Neural cell (in vitro differentiated cells): ENCODE results near the gene TOP3A. TPM values are rescaled to one million over a fixed set of nuclear protein-coding genes. Genes with fewer than 3 reads are reported as not detected.
A peak's percentile ranks its signal among the peaks of the same experiment; 100 is the strongest.

Experiments used
- H2AFZ ChIP-seq: fragments of 200-600, 300-800 bp; sonication (generic), shearing (Covaris generic); 2 replicates; pipeline ENCODE4 v1.6.0; 2014; ENCODE audit warnings: low read depth, mild to moderate bottlenecking, antibody characterized with exemption, low read length, moderate library complexity
- H3F3A ChIP-seq: fragments of 200-600 bp; shearing (Covaris generic); 2 replicates; pipeline ENCODE4 v1.6.1; 2016; ENCODE audit warnings: mild to moderate bottlenecking, moderate library complexity, mixed read lengths, antibody characterized with exemption, low read length; ENCODE audit not compliant: insufficient read depth, poor library complexity, severe bottlenecking
- H3K27ac ChIP-seq: fragments of 200-600, 300-800 bp; sonication (generic), shearing (Covaris generic); 2 replicates; pipeline ENCODE4 v1.5.1; 2014; ENCODE audit warnings: mild to moderate bottlenecking, low read length, moderate library complexity
- H3K27me3 ChIP-seq: fragments of 300-800, 200-600 bp; sonication (generic), shearing (Covaris generic); 2 replicates; pipeline ENCODE4 v1.6.0; 2014; ENCODE audit warnings: mild to moderate bottlenecking, low read depth, low read length, moderate library complexity; ENCODE audit not compliant: insufficient read depth
- H3K36me3 ChIP-seq: fragments of 300-800, 200-600 bp; sonication (generic), shearing (Covaris generic); 2 replicates; pipeline ENCODE4 v1.5.1; 2014; ENCODE audit warnings: mild to moderate bottlenecking, antibody characterized with exemption, low read length, moderate library complexity; ENCODE audit not compliant: insufficient read depth
- H3K4me2 ChIP-seq: fragments of 300-800, 200-600 bp; sonication (generic), shearing (Covaris generic); 2 replicates; pipeline ENCODE4 v1.6.0; 2014; ENCODE audit warnings: mild to moderate bottlenecking, low read length
- H3K4me3 ChIP-seq: fragments of 300-800, 200-600 bp; sonication (generic), shearing (Covaris generic); 2 replicates; pipeline ENCODE4 v1.5.1; 2014; ENCODE audit warnings: mild to moderate bottlenecking, low read length, moderate library complexity
- H3K79me2 ChIP-seq: fragments of 200-600 bp; shearing (Covaris generic); replicated peaks from 2 replicates; pipeline ENCODE4 v1.6.0; 2014; ENCODE audit warnings: mild to moderate bottlenecking, low read length, moderate library complexity; ENCODE audit not compliant: insufficient read depth
- H3K9ac ChIP-seq: fragments of 300-800, 200-600 bp; sonication (generic), shearing (Covaris generic); 2 replicates; pipeline ENCODE4 v1.6.1; 2016; ENCODE audit warnings: mild to moderate bottlenecking, low read length, mixed read lengths
- H3K9me2 ChIP-seq: fragments of 200-600 bp; shearing (Covaris generic); 2 replicates; pipeline ENCODE4 v1.6.1; 2016; ENCODE audit warnings: mild to moderate bottlenecking, low read length, mixed read lengths; ENCODE audit not compliant: insufficient read depth
- H3K9me3 ChIP-seq: fragments of 200-600, 300-800 bp; sonication (generic), shearing (Covaris generic); 2 replicates; pipeline ENCODE4 v1.6.1; 2016; ENCODE audit warnings: mild to moderate bottlenecking, mixed run types, low read length, moderate library complexity, mixed read lengths
- H4K20me1 ChIP-seq: fragments of 200-600 bp; shearing (Covaris generic); 2 replicates; pipeline ENCODE4 v1.6.1; 2016; ENCODE audit warnings: mild to moderate bottlenecking, mixed run types; ENCODE audit not compliant: insufficient read depth
- EP300 ChIP-seq: fragments of 450-650 bp; conservative IDR thresholded peaks from 2 replicates; pipeline ENCODE4 v1.6.1; 2014; ENCODE audit warnings: antibody characterized with exemption, mild to moderate bottlenecking, moderate library complexity; ENCODE audit not compliant: poor library complexity, severe bottlenecking
- EZH2 ChIP-seq: fragments of 200-600, 300-800 bp; shearing (Covaris generic), sonication (generic); IDR thresholded peaks from 2 replicates; pipeline ENCODE4 v1.6.1; 2014; ENCODE audit warnings: antibody characterized with exemption, low read length, borderline replicate concordance, mild to moderate bottlenecking; ENCODE audit not compliant: insufficient read depth, poor library complexity, severe bottlenecking
- MXI1 ChIP-seq: fragments of 450-650 bp; conservative IDR thresholded peaks from 2 replicates; pipeline ENCODE4 v1.6.1; 2014; ENCODE audit warnings: antibody characterized with exemption, mild to moderate bottlenecking; ENCODE audit not compliant: poor library complexity, severe bottlenecking
- POLR2AphosphoS5 ChIP-seq: IDR thresholded peaks from 2 replicates; pipeline ENCODE4 v1.6.1; 2012
- RAD21 ChIP-seq: fragments of 450-650 bp; conservative IDR thresholded peaks from 2 replicates; pipeline ENCODE4 v1.6.1; 2014; ENCODE audit warnings: antibody characterized with exemption, mild to moderate bottlenecking, moderate library complexity
- SMC3 ChIP-seq: fragments of 450-650 bp; conservative IDR thresholded peaks from 2 replicates; pipeline ENCODE4 v1.6.1; 2014; ENCODE audit warnings: antibody characterized with exemption, mild to moderate bottlenecking, moderate library complexity; ENCODE audit not compliant: poor library complexity
- TAF1 ChIP-seq: IDR thresholded peaks from 2 replicates; pipeline ENCODE4 v1.6.1; 2012; ENCODE audit warnings: low read depth
- polyA plus RNA-seq: library from polyadenylated mRNA; depleted of rRNA; stranded (reverse); fragments of >200 nt; gene quantifications from 2 replicates; pipeline ENCODE4 v1.2.3, GENCODE V29; 2014
- TF ChIP-seq, protein P1 (sequence below): fragments of 450-650 bp; IDR thresholded peaks from 2 replicates; pipeline ENCODE4 v1.5.1; 2014; ENCODE audit warnings: antibody characterized with exemption, mild to moderate bottlenecking, moderate library complexity; ENCODE audit not compliant: poor library complexity, severe bottlenecking
- TF ChIP-seq, protein P2 (sequence below): IDR thresholded peaks from 2 replicates; pipeline ENCODE4 v1.6.1; 2012; ENCODE audit warnings: borderline replicate concordance

Gene TOP3A
- polyA plus RNA-seq, 1 donor from 2014 or later, result 31.9 TPM

DNA sequence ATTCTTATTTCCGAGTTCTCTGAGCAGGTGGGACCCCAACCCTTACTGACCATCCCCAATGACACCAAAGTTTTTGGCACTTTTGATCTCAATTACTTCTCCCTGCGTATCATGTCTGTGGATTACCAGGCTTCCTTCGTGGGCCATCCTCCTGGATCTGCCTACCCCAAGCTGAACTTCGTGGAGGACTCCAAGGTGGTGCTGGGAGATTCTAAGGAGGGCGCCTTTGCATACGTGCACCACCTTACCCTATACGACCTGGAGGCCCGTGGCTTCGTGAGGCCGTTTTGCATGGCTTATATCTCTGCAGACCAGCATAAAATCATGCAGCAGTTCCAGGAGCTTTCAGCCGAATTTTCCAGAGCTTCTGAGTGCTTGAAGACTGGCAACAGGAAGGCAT lies 1.2 kb upstream of the TOP3A start:
- TF ChIP-seq, protein P1, sequence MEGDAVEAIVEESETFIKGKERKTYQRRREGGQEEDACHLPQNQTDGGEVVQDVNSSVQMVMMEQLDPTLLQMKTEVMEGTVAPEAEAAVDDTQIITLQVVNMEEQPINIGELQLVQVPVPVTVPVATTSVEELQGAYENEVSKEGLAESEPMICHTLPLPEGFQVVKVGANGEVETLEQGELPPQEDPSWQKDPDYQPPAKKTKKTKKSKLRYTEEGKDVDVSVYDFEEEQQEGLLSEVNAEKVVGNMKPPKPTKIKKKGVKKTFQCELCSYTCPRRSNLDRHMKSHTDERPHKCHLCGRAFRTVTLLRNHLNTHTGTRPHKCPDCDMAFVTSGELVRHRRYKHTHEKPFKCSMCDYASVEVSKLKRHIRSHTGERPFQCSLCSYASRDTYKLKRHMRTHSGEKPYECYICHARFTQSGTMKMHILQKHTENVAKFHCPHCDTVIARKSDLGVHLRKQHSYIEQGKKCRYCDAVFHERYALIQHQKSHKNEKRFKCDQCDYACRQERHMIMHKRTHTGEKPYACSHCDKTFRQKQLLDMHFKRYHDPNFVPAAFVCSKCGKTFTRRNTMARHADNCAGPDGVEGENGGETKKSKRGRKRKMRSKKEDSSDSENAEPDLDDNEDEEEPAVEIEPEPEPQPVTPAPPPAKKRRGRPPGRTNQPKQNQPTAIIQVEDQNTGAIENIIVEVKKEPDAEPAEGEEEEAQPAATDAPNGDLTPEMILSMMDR, result no peak
- TF ChIP-seq EP300 (no peak), TAF1 (no peak), POLR2AphosphoS5 (no peak), SMC3 (no peak), EZH2 (no peak), MXI1 (no peak), RAD21 (no peak)
- TF ChIP-seq, protein P2, sequence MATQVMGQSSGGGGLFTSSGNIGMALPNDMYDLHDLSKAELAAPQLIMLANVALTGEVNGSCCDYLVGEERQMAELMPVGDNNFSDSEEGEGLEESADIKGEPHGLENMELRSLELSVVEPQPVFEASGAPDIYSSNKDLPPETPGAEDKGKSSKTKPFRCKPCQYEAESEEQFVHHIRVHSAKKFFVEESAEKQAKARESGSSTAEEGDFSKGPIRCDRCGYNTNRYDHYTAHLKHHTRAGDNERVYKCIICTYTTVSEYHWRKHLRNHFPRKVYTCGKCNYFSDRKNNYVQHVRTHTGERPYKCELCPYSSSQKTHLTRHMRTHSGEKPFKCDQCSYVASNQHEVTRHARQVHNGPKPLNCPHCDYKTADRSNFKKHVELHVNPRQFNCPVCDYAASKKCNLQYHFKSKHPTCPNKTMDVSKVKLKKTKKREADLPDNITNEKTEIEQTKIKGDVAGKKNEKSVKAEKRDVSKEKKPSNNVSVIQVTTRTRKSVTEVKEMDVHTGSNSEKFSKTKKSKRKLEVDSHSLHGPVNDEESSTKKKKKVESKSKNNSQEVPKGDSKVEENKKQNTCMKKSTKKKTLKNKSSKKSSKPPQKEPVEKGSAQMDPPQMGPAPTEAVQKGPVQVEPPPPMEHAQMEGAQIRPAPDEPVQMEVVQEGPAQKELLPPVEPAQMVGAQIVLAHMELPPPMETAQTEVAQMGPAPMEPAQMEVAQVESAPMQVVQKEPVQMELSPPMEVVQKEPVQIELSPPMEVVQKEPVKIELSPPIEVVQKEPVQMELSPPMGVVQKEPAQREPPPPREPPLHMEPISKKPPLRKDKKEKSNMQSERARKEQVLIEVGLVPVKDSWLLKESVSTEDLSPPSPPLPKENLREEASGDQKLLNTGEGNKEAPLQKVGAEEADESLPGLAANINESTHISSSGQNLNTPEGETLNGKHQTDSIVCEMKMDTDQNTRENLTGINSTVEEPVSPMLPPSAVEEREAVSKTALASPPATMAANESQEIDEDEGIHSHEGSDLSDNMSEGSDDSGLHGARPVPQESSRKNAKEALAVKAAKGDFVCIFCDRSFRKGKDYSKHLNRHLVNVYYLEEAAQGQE, result no peak

GRCh38 chr17:18315562-18315922 lies 748 bp upstream of the TOP3A start:
- peak overlapping the region; percentile 69 for H2AFZ ChIP-seq
- peaks cover 58% of the 10 kb centered on the region for H3K79me2 ChIP-seq
- peak overlapping the region; percentile 99 for H3K4me3 ChIP-seq
- peaks cover 4% of the 10 kb centered on the region for H3F3A ChIP-seq
- H3K9me3 ChIP-seq, result no peaks in the 10 kb centered on the region
- no peak for TF ChIP-seq SMC3
- TF ChIP-seq, protein P2, result peak; percentile 5
- no peaks in the 10 kb centered on the region for H3K27me3 ChIP-seq
- H3K4me2 ChIP-seq, result peak overlapping the region; percentile 60
- no peaks in the 10 kb centered on the region for H4K20me1 ChIP-seq
- H3K9ac ChIP-seq, result peak overlapping the region; percentile 76
- H3K36me3 ChIP-seq, result no peaks in the 10 kb centered on the region
- H3K9me2 ChIP-seq, result no peaks in the 10 kb centered on the region
- peak overlapping the region; percentile 73 for H3K27ac ChIP-seq

More for the DNA sequence above, 1.2 kb upstream of the TOP3A start:
- Histone ChIP-seq H3F3A (peaks cover 4% of the 10 kb centered on the region), H3K4me2 (peak overlapping the region; percentile 60), H3K9me2 (no peaks in the 10 kb centered on the region), H3K79me2 (peaks cover 55% of the 10 kb centered on the region), H2AFZ (no peak overlapping the region), H3K9me3 (no peaks in the 10 kb centered on the region), H3K36me3 (no peaks in the 10 kb centered on the region), H3K9ac (peak overlapping the region; percentile 76), H3K4me3 (peak overlapping the region; percentile 99), H3K27me3 (no peaks in the 10 kb centered on the region), H3K27ac (no peak overlapping the region), H4K20me1 (no peaks in the 10 kb centered on the region)
